HG02885 (cell line): ENCODE measurements around the gene RIMBP2.

Experiments used
- ATAC-seq: cut with Tn5 transposase; IDR thresholded peaks from one replicate; pipeline ENCODE4 v1.9.1; 2021; ENCODE audit warnings: mild to moderate bottlenecking; ENCODE audit not compliant: unreplicated experiment, poor library complexity

RIMBP2 gene

GRCh38 chr12:130414381-130414780, 301.7 kb downstream of the RIMBP2 start:
- no peak for ATAC-seq

- ATAC-seq = no peak
These were observed 302.2 kb downstream of the RIMBP2 start for GRCh38 chr12:130413909-130414308.

GRCh38 chr12:130412384-130412783, 303.7 kb downstream of the RIMBP2 start:
- ATAC-seq = no peak

- ATAC-seq = no peak
These were observed 310.8 kb downstream of the RIMBP2 start for GRCh38 chr12:130405332-130405731.

GRCh38 chr12:130401703-130402102, 314.4 kb downstream of the RIMBP2 start:
- ATAC-seq = no peak

- no peak for ATAC-seq
These were observed 317.8 kb downstream of the RIMBP2 start for GRCh38 chr12:130398100-130398848.

GRCh38 chr12:130396667-130397066, 319.4 kb downstream of the RIMBP2 start:
- no peak for ATAC-seq

GRCh38 chr12:130394906-130395305, 321.2 kb downstream of the RIMBP2 start:
- ATAC-seq = no peak

GRCh38 chr12:130391186-130391585, 324.9 kb downstream of the RIMBP2 start:
- ATAC-seq = no peak

GRCh38 chr12:130385193-130385592, 330.9 kb downstream of the RIMBP2 start:
- ATAC-seq = no peak

- ATAC-seq = no peak
These were observed 331.9 kb downstream of the RIMBP2 start for GRCh38 chr12:130384234-130384633.

- no peak for ATAC-seq
These were observed 333.3 kb downstream of the RIMBP2 start for GRCh38 chr12:130382818-130383217.

GRCh38 chr12:130375296-130376287, 340.5 kb downstream of the RIMBP2 start:
- no peak for ATAC-seq

GRCh38 chr12:130374083-130374482, 342.0 kb downstream of the RIMBP2 start:
- no peak for ATAC-seq

GRCh38 chr12:130372936-130373335, 343.2 kb downstream of the RIMBP2 start:
- no peak for ATAC-seq

GRCh38 chr12:130371296-130371695, 344.8 kb downstream of the RIMBP2 start:
- ATAC-seq = no peak

- ATAC-seq = no peak
These were observed 346.3 kb downstream of the RIMBP2 start for GRCh38 chr12:130369816-130370215.

GRCh38 chr12:130367523-130367922, 348.6 kb downstream of the RIMBP2 start:
- no peak for ATAC-seq

- no peak for ATAC-seq
These were observed 349.1 kb downstream of the RIMBP2 start for GRCh38 chr12:130367003-130367402.

- ATAC-seq = no peak
These were observed 349.9 kb downstream of the RIMBP2 start for GRCh38 chr12:130366159-130366558.

GRCh38 chr12:130364578-130364977, 351.5 kb downstream of the RIMBP2 start:
- no peak for ATAC-seq
